Stomach (tissue), 9 donors: ENCODE data around the gene TRPV3. TPM values are rescaled to one million over a fixed set of nuclear protein-coding genes. Genes with fewer than 3 reads are reported as not detected.
A peak's percentile ranks its signal among the peaks of the same experiment; 100 is the strongest.

Experiments used
- DNase-seq, 2 donors: peaks; one replicate each; pipeline versions ENCODE4 v3.0.0 to v3.0.0-alpha.2; 2013 to 2019
- H3K27ac ChIP-seq, 5 donors: fragments of 200-600 bp in 4 of 5; sonication (generic) in 4 of 5; one replicate each; pipeline ENCODE4 v1.5.1; 2013 to 2019; ENCODE audit warnings: mild to moderate bottlenecking in 1 of 5, moderate library complexity in 1 of 5
- H3K27me3 ChIP-seq, 3 donors: fragments of 200-600 bp; sonication (generic); one replicate each; pipeline ENCODE4 v1.5.1; 2017 to 2019; ENCODE audit warnings: mixed run types in 1 of 3
- H3K36me3 ChIP-seq, 4 donors: fragments of 200-600 bp; sonication (generic); 1 replicate in 3 of 4; 2 replicates in 1 of 4; pipeline ENCODE4 v1.5.1; 2016 to 2019
- H3K4me1 ChIP-seq, 4 donors: fragments of 200-600 bp; sonication (generic); one replicate each; pipeline ENCODE4 v1.5.1; 2016 to 2019
- H3K4me3 ChIP-seq, 4 donors: fragments of 200-600 bp; sonication (generic) in 3 of 4; one replicate each; pipeline ENCODE4 v1.5.1; 2016 to 2019; ENCODE audit warnings: mild to moderate bottlenecking in 1 of 4
- H3K9me3 ChIP-seq, 4 donors: fragments of 200-600 bp; sonication (generic); one replicate each; pipeline ENCODE4 v1.5.1; 2016 to 2019
- CTCF ChIP-seq, 7 experiments: fragments of 450-650 bp in 4 of 7; fragments of 200-600 bp in 3 of 7; sonication (generic) in 3 of 7; IDR thresholded peaks; one replicate each; pipeline ENCODE4 v1.5.1; 2016 to 2019; ENCODE audit warnings: antibody characterized with exemption in 7 of 7, control low read depth in 2 of 7, mild to moderate bottlenecking in 1 of 7
- EP300 ChIP-seq: sonication (generic); formaldehyde crosslinking; IDR thresholded peaks from one replicate; pipeline ENCODE4 v1.6.1; 2017; ENCODE audit warnings: antibody characterized with exemption
- POLR2A ChIP-seq, 4 donors: fragments of 450-650 bp; IDR thresholded peaks; one replicate each; pipeline ENCODE4 v1.6.1; 2016; ENCODE audit warnings: antibody characterized with exemption in 4 of 4, control low read depth in 2 of 4, mild to moderate bottlenecking in 1 of 4, moderate library complexity in 1 of 4
- POLR2AphosphoS5 ChIP-seq, 3 donors: sonication (generic); formaldehyde crosslinking; IDR thresholded peaks; one replicate each; pipeline ENCODE4 v1.6.1; 2016; ENCODE audit warnings: antibody characterized with exemption in 3 of 3
- WGBS, 5 donors: extraction: QIAGEN DNeasy Blood & Tissue Kit in 3 of 5; methylation state at CpG; one replicate each; pipeline versions ENCODE4 v1.1.5 to v1.1.7; 2013 to 2018; 5-methylcytosine and 5-hydroxymethylcytosine counted together
- intact Hi-C: fragments of 100-400 bp; cut with DNase I; formaldehyde crosslinking; loops from one replicate; pipeline ENCODE4 v1.15.1; 2023; ENCODE audit warnings: low total_unique reads
- polyA plus RNA-seq, 3 donors: library from polyadenylated mRNA; stranded (reverse); fragments of 200-250 nt; gene quantifications; one replicate each; pipeline ENCODE4 v1.2.3, GENCODE V29; 2013
- total RNA-seq, 5 donors: library from RNA; depleted of rRNA; stranded (reverse); fragments of >200 nt; gene quantifications; one replicate each; pipeline versions ENCODE4 v1.1.0 to v1.2.3, GENCODE V29; 2014 to 2016
- donor health status: healthy with polysubstance abuse.
- donor health status: Bipolar disorder and iron deficiency.
- donor health status: healthy.

Gene TRPV3
- total and polyA plus RNA-seq, 8 donors = under 0.01 to 6.7 (median 0.33) TPM; not detected in 1

- Histone ChIP-seq H3K9me3 (no peaks in the 10 kb centered on the region), H3K27me3 (no peaks in the 10 kb centered on the region), H3K4me1 (peaks cover 5 to 21% (median 14%) of the 10 kb centered on the region in 4 donors), H3K27ac (peak overlapping the region in 4 of 5 donors; percentile 57 to 81 (median 72)), H3K4me3 (no peak overlapping the region), H3K36me3 (no peaks in the 10 kb centered on the region)
- WGBS, 5 donors = 59 to 86% (median 62%) methylated on average over 4 of the region's 4 CpGs
- peak in 1 of 2 donors; percentile 24 for DNase-seq
- intact Hi-C loops = no loop called here
- TF ChIP-seq CTCF (IDR thresholded peaks at IDR 0.05) = no peak
- no peak for TF ChIP-seq EP300
- TF ChIP-seq POLR2A (IDR thresholded peaks at IDR 0.05) = no peak
- TF ChIP-seq POLR2AphosphoS5 (IDR thresholded peaks at IDR 0.05) = no peak
Measured at GRCh38 chr17:3475251-3475685, 82.3 kb downstream of the TRPV3 start.

- intact Hi-C loops = no loop called here
- 9 to 22% (median 17%) methylated on average over 3 of the region's 3 CpGs for WGBS, 5 donors
- no peaks in the 10 kb centered on the region for H3K36me3 ChIP-seq
- H3K27ac ChIP-seq = peak overlapping the region in 3 of 5 donors; percentile 72 to 81 (median 73)
- H3K4me3 ChIP-seq = no peak overlapping the region
- H3K4me1 ChIP-seq = peaks cover 5 to 21% (median 14%) of the 10 kb centered on the region in 4 donors
- peak in 1 of 2 donors; percentile 78 for DNase-seq
- no peak for TF ChIP-seq POLR2A (IDR thresholded peaks at IDR 0.05)
- no peak for TF ChIP-seq POLR2AphosphoS5 (IDR thresholded peaks at IDR 0.05)
- TF ChIP-seq CTCF (IDR thresholded peaks at IDR 0.05) = no peak
- TF ChIP-seq EP300 = no peak
- H3K9me3 ChIP-seq = no peaks in the 10 kb centered on the region
- H3K27me3 ChIP-seq = no peaks in the 10 kb centered on the region
Measured at GRCh38 chr17:3474212-3474611, 83.4 kb downstream of the TRPV3 start.

- no peak overlapping the region for H3K4me3 ChIP-seq
- H3K9me3 ChIP-seq = no peaks in the 10 kb centered on the region
- H3K36me3 ChIP-seq = no peaks in the 10 kb centered on the region
- 90 to 95% (median 94%) methylated on average over 21 of the region's 21 CpGs for WGBS, 5 donors
- peaks cover 5 to 21% (median 14%) of the 10 kb centered on the region in 4 donors for H3K4me1 ChIP-seq
- DNase-seq = no peak
- intact Hi-C loops = no loop called here
- no peak overlapping the region for H3K27ac ChIP-seq
- TF ChIP-seq POLR2A (IDR thresholded peaks at IDR 0.05) = no peak
- no peak for TF ChIP-seq EP300
- TF ChIP-seq CTCF (IDR thresholded peaks at IDR 0.05) = no peak
- no peak for TF ChIP-seq POLR2AphosphoS5 (IDR thresholded peaks at IDR 0.05)
- H3K27me3 ChIP-seq = no peaks in the 10 kb centered on the region
Measured at GRCh38 chr17:3472137-3472536, 85.5 kb downstream of the TRPV3 start.

- no peaks in the 10 kb centered on the region for H3K36me3 ChIP-seq
- DNase-seq = no peak
- TF ChIP-seq CTCF (IDR thresholded peaks at IDR 0.05) = no peak
- TF ChIP-seq POLR2A (IDR thresholded peaks at IDR 0.05) = no peak
- TF ChIP-seq EP300 = no peak
- no peak for TF ChIP-seq POLR2AphosphoS5 (IDR thresholded peaks at IDR 0.05)
- no peaks in the 10 kb centered on the region for H3K9me3 ChIP-seq
- 95 to 97% (median 96%) methylated on average over 36 to 38 of the region's 38 CpGs for WGBS, 5 donors
- no peak within 1 kb of the TSS for H3K4me3 ChIP-seq
- no peaks in the 10 kb centered on the region for H3K27me3 ChIP-seq
- intact Hi-C loops = no loop called here
- H3K4me1 ChIP-seq = peaks cover 5 to 17% (median 11%) of the 10 kb centered on the region in 4 donors
- no peak within 1 kb of the TSS for H3K27ac ChIP-seq
Measured at GRCh38 chr17:3471599-3471998, 86.0 kb downstream of the TRPV3 start, which contains the start of gene SPATA22. TSS of gene SPATA22 (minus strand) at chr17:3471819. CDS start at chr17:3469325, 2,494 bp downstream.
